Neural progenitor cell (in vitro differentiated cells): ENCODE data around the gene ACAN. TPM values are rescaled to one million over a fixed set of nuclear protein-coding genes. Genes with fewer than 3 reads are reported as not detected.

ENCODE experiments used
- DNase-seq: peaks from one replicate; pipeline ENCODE4 v3.0.0-alpha.2; 2016; ENCODE audit warnings: low spot score
- H2AFZ ChIP-seq: fragments of 200-600 bp; sonication (generic); replicated peaks from 2 replicates; pipeline ENCODE4 v1.6.1; 2016; ENCODE audit warnings: antibody characterized with exemption
- H3F3A ChIP-seq: fragments of 200-600 bp; sonication (generic); 2 replicates; pipeline ENCODE4 v1.6.1; 2016; ENCODE audit warnings: antibody characterized with exemption, low read depth
- H3K27ac ChIP-seq: fragments of 200-600 bp; sonication (generic); 2 replicates; pipeline ENCODE4 v1.5.1; 2016; ENCODE audit warnings: mild to moderate bottlenecking
- H3K27me3 ChIP-seq: fragments of 200-600 bp; sonication (generic); 2 replicates; pipeline ENCODE4 v1.6.1; 2016; ENCODE audit warnings: mild to moderate bottlenecking, moderate library complexity
- H3K36me3 ChIP-seq: fragments of 200-600 bp; sonication (generic); 2 replicates; pipeline ENCODE4 v1.5.1; 2016
- H3K4me1 ChIP-seq: fragments of 200-600 bp; sonication (generic); 2 replicates; pipeline ENCODE4 v1.6.1; 2016; ENCODE audit warnings: mixed run types
- H3K4me2 ChIP-seq: fragments of 200-600 bp; sonication (generic); 2 replicates; pipeline ENCODE4 v1.6.1; 2016
- H3K4me3 ChIP-seq: fragments of 200-600 bp; sonication (generic); 2 replicates; pipeline ENCODE4 v1.5.1; 2016
- H3K79me2 ChIP-seq: fragments of 200-600 bp; sonication (generic); 2 replicates; pipeline ENCODE4 v1.6.1; 2016; ENCODE audit warnings: low read depth
- H3K9ac ChIP-seq: fragments of 200-600 bp; sonication (generic); 2 replicates; pipeline ENCODE4 v1.6.1; 2016
- H3K9me3 ChIP-seq: fragments of 200-600 bp; sonication (generic); 2 replicates; pipeline ENCODE4 v1.5.1; 2016; ENCODE audit warnings: low read depth
- H4K20me1 ChIP-seq: fragments of 200-600 bp; sonication (generic); 2 replicates; pipeline ENCODE4 v1.6.1; 2016; ENCODE audit warnings: low read depth
- H3K27ac Mint-ChIP-seq: 3 replicates; pipeline ENCODE4 v1.8.0; 2021; ENCODE audit warnings: mixed read lengths
- H3K27me3 Mint-ChIP-seq: 2 replicates; pipeline ENCODE4 v1.8.0; 2022; ENCODE audit warnings: low read depth, mild to moderate bottlenecking, inconsistent platforms, moderate library complexity, mixed read lengths; ENCODE audit not compliant: insufficient read depth
- H3K36me3 Mint-ChIP-seq: 3 replicates; pipeline ENCODE4 v1.8.0; 2021; ENCODE audit warnings: mixed read lengths
- H3K4me1 Mint-ChIP-seq: 3 replicates; pipeline ENCODE4 v1.8.0; 2021; ENCODE audit warnings: mixed read lengths
- H3K4me3 Mint-ChIP-seq: 3 replicates; pipeline ENCODE4 v1.8.0; 2021; ENCODE audit warnings: mild to moderate bottlenecking, moderate library complexity, mixed read lengths
- H3K9me3 Mint-ChIP-seq: 3 replicates; pipeline ENCODE4 v1.8.0; 2020; ENCODE audit warnings: mixed read lengths
- CTCF ChIP-seq: fragments of 200-600 bp; sonication (generic); IDR thresholded peaks from 2 replicates; pipeline ENCODE4 v1.5.1; 2017; ENCODE audit warnings: antibody characterized with exemption, mild to moderate bottlenecking
- EZH2 ChIP-seq: fragments of 200-600 bp; sonication (generic); IDR thresholded peaks from 2 replicates; pipeline ENCODE4 v1.6.1; 2017; ENCODE audit warnings: antibody characterized with exemption, mild to moderate bottlenecking, moderate library complexity
- EZH2phosphoT487 ChIP-seq: fragments of 200-600 bp; sonication (generic); IDR thresholded peaks from 2 replicates; pipeline ENCODE4 v1.6.1; 2017; ENCODE audit warnings: antibody characterized with exemption
- total RNA-seq: library from RNA; depleted of rRNA; stranded (reverse); fragments of >200 nt; gene quantifications from 2 replicates; pipeline ENCODE4 v1.2.3, GENCODE V29; 2015; ENCODE audit warnings: low replicate concordance

The ACAN gene
- total RNA-seq, 1 donor from 2014 or later: 0.06 TPM

DNA sequence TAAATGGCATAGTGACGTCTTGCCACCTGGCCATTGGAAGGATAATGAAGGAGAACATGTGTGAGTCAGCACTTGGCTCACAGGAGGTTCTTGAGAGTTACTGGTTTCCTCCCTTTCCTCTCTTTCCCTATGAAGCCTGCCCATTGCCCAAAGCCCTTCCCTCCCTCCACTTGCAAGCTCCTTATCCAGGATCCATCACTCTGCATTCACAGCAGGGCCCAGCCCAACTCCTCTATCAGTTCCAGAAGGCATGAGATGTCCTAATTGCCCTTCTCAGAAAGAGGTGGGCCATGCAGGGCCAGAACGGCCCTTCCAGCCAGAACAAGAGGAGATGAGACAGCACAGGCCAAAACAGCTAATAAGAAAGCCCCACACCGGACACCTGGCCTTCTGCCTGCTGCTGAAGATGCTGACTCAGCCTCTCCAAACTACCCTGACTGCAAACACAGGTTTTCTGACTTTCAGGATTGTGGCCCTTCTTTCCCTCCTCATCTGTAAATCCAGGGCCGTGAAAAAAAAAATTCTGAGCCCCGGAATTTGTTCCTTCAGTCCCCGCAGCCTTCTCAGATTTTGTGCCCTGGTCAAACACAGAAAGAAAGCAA is 62.4 kb downstream of the ACAN start:
- Histone ChIP-seq H3K27me3 (no peaks in the 10 kb centered on the region), H3K79me2 (no peaks in the 10 kb centered on the region), H3K4me3 (no peak overlapping the region), H3K4me1 (no peaks in the 10 kb centered on the region), H3K9ac (no peak overlapping the region), H3K9me3 (no peaks in the 10 kb centered on the region), H4K20me1 (no peaks in the 10 kb centered on the region), H3K4me2 (no peak overlapping the region), H3F3A (no peaks in the 10 kb centered on the region), H3K36me3 (no peaks in the 10 kb centered on the region), H3K27ac (no peak overlapping the region), H2AFZ (no peak overlapping the region)
- Mint-ChIP-seq H3K4me3 (no peak overlapping the region), H3K27ac (no peak overlapping the region), H3K36me3 (no peaks in the 10 kb centered on the region), H3K9me3 (peaks cover 17% of the 10 kb centered on the region), H3K27me3 (peaks cover 2% of the 10 kb centered on the region), H3K4me1 (no peaks in the 10 kb centered on the region)
- no peak for DNase-seq
- TF ChIP-seq EZH2 (no peak), EZH2phosphoT487 (no peak), CTCF (no peak)

- Mint-ChIP-seq H3K4me3 (no peak overlapping the region), H3K27ac (no peak overlapping the region), H3K9me3 (peaks cover 17% of the 10 kb centered on the region), H3K27me3 (peaks cover 4% of the 10 kb centered on the region), H3K36me3 (no peaks in the 10 kb centered on the region), H3K4me1 (no peaks in the 10 kb centered on the region)
- Histone ChIP-seq H3K27ac (no peak overlapping the region), H3K4me2 (no peak overlapping the region), H4K20me1 (no peaks in the 10 kb centered on the region), H3K4me3 (no peak overlapping the region), H3F3A (no peaks in the 10 kb centered on the region), H3K36me3 (no peaks in the 10 kb centered on the region), H3K4me1 (no peaks in the 10 kb centered on the region), H3K9ac (no peak overlapping the region), H3K79me2 (no peaks in the 10 kb centered on the region), H3K9me3 (no peaks in the 10 kb centered on the region), H3K27me3 (no peaks in the 10 kb centered on the region), H2AFZ (no peak overlapping the region)
- DNase-seq: no peak
- TF ChIP-seq EZH2phosphoT487 (no peak), CTCF (no peak), EZH2 (no peak)
These were observed 63.2 kb downstream of the ACAN start for GRCh38 chr15:88866295-88866881.

GRCh38 chr15:88871313-88871712 is 68.1 kb downstream of the ACAN start:
- H2AFZ ChIP-seq: no peak overlapping the region
- no peaks in the 10 kb centered on the region for H4K20me1 ChIP-seq
- no peaks in the 10 kb centered on the region for H3K36me3 ChIP-seq
- H3K79me2 ChIP-seq: no peaks in the 10 kb centered on the region
- H3K9me3 Mint-ChIP-seq: peaks cover 17% of the 10 kb centered on the region
- no peak overlapping the region for H3K27ac Mint-ChIP-seq
- H3K4me3 Mint-ChIP-seq: no peak overlapping the region
- no peak for DNase-seq
- H3K9me3 ChIP-seq: no peaks in the 10 kb centered on the region
- H3K4me2 ChIP-seq: no peak overlapping the region
- no peaks in the 10 kb centered on the region for H3K4me1 ChIP-seq
- H3K27ac ChIP-seq: no peak overlapping the region
- no peak overlapping the region for H3K9ac ChIP-seq
- no peaks in the 10 kb centered on the region for H3F3A ChIP-seq
- H3K4me1 Mint-ChIP-seq: no peaks in the 10 kb centered on the region
- H3K27me3 Mint-ChIP-seq: peaks cover 7% of the 10 kb centered on the region
- TF ChIP-seq EZH2 (no peak), EZH2phosphoT487 (no peak), CTCF (no peak)
- no peaks in the 10 kb centered on the region for H3K36me3 Mint-ChIP-seq
- no peaks in the 10 kb centered on the region for H3K27me3 ChIP-seq
- H3K4me3 ChIP-seq: no peak overlapping the region
